H9 (cell line): ENCODE data around the gene PGBD5. TPM values are rescaled to one million over a fixed set of nuclear protein-coding genes. Genes with fewer than 3 reads are reported as not detected.

Experiments used
- DNase-seq: peaks from one replicate; pipeline ENCODE4 v3.0.0-alpha.2; 2017
- H2AFZ ChIP-seq: one replicate; pipeline ENCODE4 v1.6.1; 2013; ENCODE audit warnings: mild to moderate bottlenecking, low read length, control low read depth, moderate library complexity
- H2AK5ac ChIP-seq: 2 replicates; pipeline ENCODE4 v1.6.1; 2013; ENCODE audit warnings: low read length, control low read depth, mixed read lengths; ENCODE audit not compliant: insufficient read length
- H2BK120ac ChIP-seq: one replicate; pipeline ENCODE4 v1.6.1; 2013; ENCODE audit warnings: low read depth, mild to moderate bottlenecking, low read length, control low read depth, inconsistent platforms; ENCODE audit not compliant: poor library complexity, severe bottlenecking
- H2BK12ac ChIP-seq: 2 replicates; pipeline ENCODE4 v1.6.1; 2013; ENCODE audit warnings: low read length, control low read depth, mixed read lengths, low read depth; ENCODE audit not compliant: insufficient read length
- H2BK15ac ChIP-seq: 2 replicates; pipeline ENCODE4 v1.6.1; 2013; ENCODE audit warnings: low read depth, low read length, control low read depth
- H2BK20ac ChIP-seq: one replicate; pipeline ENCODE4 v1.6.1; 2013; ENCODE audit warnings: low read depth, mild to moderate bottlenecking, low read length, control low read depth, inconsistent platforms; ENCODE audit not compliant: poor library complexity, severe bottlenecking
- H2BK5ac ChIP-seq: 2 replicates; pipeline ENCODE4 v1.6.1; 2013; ENCODE audit warnings: low read length, control low read depth, mixed read lengths; ENCODE audit not compliant: insufficient read length
- H3K14ac ChIP-seq: 2 replicates; pipeline ENCODE4 v1.6.1; 2013; ENCODE audit warnings: low read length, control low read depth; ENCODE audit not compliant: insufficient read depth
- H3K18ac ChIP-seq: 2 replicates; pipeline ENCODE4 v1.6.1; 2013; ENCODE audit warnings: low read depth, mild to moderate bottlenecking, mixed read lengths, low read length, control low read depth; ENCODE audit not compliant: insufficient read length
- H3K23ac ChIP-seq: 2 replicates; pipeline ENCODE4 v1.6.1; 2013; ENCODE audit warnings: low read length, control low read depth, mixed read lengths, low read depth; ENCODE audit not compliant: insufficient read length
- H3K23me2 ChIP-seq: 2 replicates; pipeline ENCODE4 v1.6.1; 2013; ENCODE audit warnings: low read depth, mild to moderate bottlenecking, mixed read lengths, low read length, control low read depth; ENCODE audit not compliant: insufficient read length, poor library complexity, severe bottlenecking
- H3K27ac ChIP-seq: 2 replicates; pipeline ENCODE4 v1.5.1; 2013; ENCODE audit warnings: low read length, control low read depth, mixed read lengths, low read depth; ENCODE audit not compliant: insufficient read length
- H3K27me3 ChIP-seq: 2 replicates; pipeline ENCODE4 v1.6.1; 2013; ENCODE audit warnings: low read length, control low read depth, inconsistent platforms; ENCODE audit not compliant: insufficient read depth
- H3K4ac ChIP-seq: 2 replicates; pipeline ENCODE4 v1.6.1; 2013; ENCODE audit warnings: low read depth, mild to moderate bottlenecking, control low read depth, inconsistent platforms, low read length, moderate library complexity
- H3K4me1 ChIP-seq: 2 replicates; pipeline ENCODE4 v1.6.1; 2013; ENCODE audit warnings: low read length, control low read depth, inconsistent platforms; ENCODE audit not compliant: insufficient read depth
- H3K4me2 ChIP-seq: 2 replicates; pipeline ENCODE4 v1.6.1; 2013; ENCODE audit warnings: low read length, control low read depth, mixed read lengths; ENCODE audit not compliant: insufficient read length, insufficient read depth
- H3K56ac ChIP-seq: 2 replicates; pipeline ENCODE4 v1.6.1; 2013; ENCODE audit warnings: low read depth, mild to moderate bottlenecking, mixed read lengths, low read length, control low read depth; ENCODE audit not compliant: insufficient read length
- H3K79me1 ChIP-seq: 2 replicates; pipeline ENCODE4 v1.6.1; 2013; ENCODE audit warnings: low read depth, mild to moderate bottlenecking, moderate library complexity, low read length, control low read depth, inconsistent platforms; ENCODE audit not compliant: insufficient read depth, poor library complexity, severe bottlenecking
- H3K79me2 ChIP-seq: 2 replicates; pipeline ENCODE4 v1.6.1; 2013; ENCODE audit warnings: low read length, control low read depth, inconsistent platforms; ENCODE audit not compliant: insufficient read depth
- H3K9ac ChIP-seq: 2 replicates; pipeline ENCODE4 v1.6.1; 2013; ENCODE audit warnings: low read length, control low read depth, mixed read lengths; ENCODE audit not compliant: insufficient read length; ENCODE audit errors: extremely low read depth
- H3K9me3 ChIP-seq: one replicate; pipeline ENCODE4 v1.6.1; 2013; ENCODE audit warnings: low read depth, low read length, inconsistent platforms; ENCODE audit not compliant: control insufficient read depth
- H3T11ph ChIP-seq: one replicate; pipeline ENCODE4 v1.6.1; 2013; ENCODE audit warnings: mild to moderate bottlenecking, low read length, control low read depth, inconsistent platforms
- H4K20me1 ChIP-seq: one replicate; pipeline ENCODE4 v1.6.1; 2013; ENCODE audit not compliant: control insufficient read depth, insufficient read length, insufficient read depth
- H4K5ac ChIP-seq: 2 replicates; pipeline ENCODE4 v1.6.1; 2013; ENCODE audit warnings: low read depth, mild to moderate bottlenecking, mixed read lengths, low read length, control low read depth; ENCODE audit not compliant: insufficient read length
- H4K8ac ChIP-seq: replicated peaks from 2 replicates; pipeline ENCODE4 v1.6.1; 2013; ENCODE audit warnings: low read length, control low read depth, mixed read lengths, low read depth; ENCODE audit not compliant: insufficient read length
- H4K91ac ChIP-seq: 2 replicates; pipeline ENCODE4 v1.6.1; 2013; ENCODE audit warnings: low read depth, mild to moderate bottlenecking, moderate library complexity, mixed read lengths, low read length, control low read depth; ENCODE audit not compliant: insufficient read length
- H3K27ac Mint-ChIP-seq, 3 experiments: 2 replicates in 2 of 3; 3 replicates in 1 of 3; pipeline ENCODE4 v1.8.0; 2020 to 2021; ENCODE audit warnings: mixed read lengths in 3 of 3, mild to moderate bottlenecking in 1 of 3, moderate library complexity in 1 of 3
- H3K27me3 Mint-ChIP-seq: 2 replicates; pipeline ENCODE4 v1.8.0; 2021; ENCODE audit warnings: low read depth, mild to moderate bottlenecking, moderate library complexity, mixed read lengths
- H3K36me3 Mint-ChIP-seq, 3 experiments: 2 replicates in 2 of 3; 3 replicates in 1 of 3; pipeline ENCODE4 v1.8.0; 2020 to 2021; ENCODE audit warnings: low read depth in 3 of 3, mixed read lengths in 3 of 3; ENCODE audit not compliant: insufficient read depth in 1 of 3
- H3K4me1 Mint-ChIP-seq, 2 experiments: 2 replicates each; pipeline ENCODE4 v1.8.0; 2020; ENCODE audit warnings: mixed read lengths in 2 of 2
- H3K4me3 Mint-ChIP-seq, 2 experiments: 2 replicates in 1 of 2; 3 replicates in 1 of 2; pipeline ENCODE4 v1.8.0; 2020 to 2021; ENCODE audit warnings: mild to moderate bottlenecking in 2 of 2, mixed read lengths in 2 of 2, moderate library complexity in 1 of 2
- H3K9me3 Mint-ChIP-seq, 2 experiments: 2 replicates in 1 of 2; 3 replicates in 1 of 2; pipeline ENCODE4 v1.8.0; 2020; ENCODE audit warnings: mild to moderate bottlenecking in 2 of 2, mixed read lengths in 2 of 2, moderate library complexity in 1 of 2
- CTCF ChIP-seq: fragments of 200-600 bp; sonication (generic); conservative IDR thresholded peaks from 3 replicates; pipeline ENCODE4 v1.8.0; 2021; ENCODE audit warnings: antibody characterized with exemption, mild to moderate bottlenecking
- total RNA-seq: library from RNA; stranded (reverse); gene quantifications from 2 replicates; pipeline ENCODE4 v1.2.1, GENCODE V29; 2021

The PGBD5 gene
- total RNA-seq, 1 experiment from 2014 or later: 19.1 TPM

- Histone ChIP-seq H3K79me1 (no peaks in the 10 kb centered on the region), H3K18ac (no peak overlapping the region), H4K5ac (no peak overlapping the region), H4K20me1 (no peaks in the 10 kb centered on the region), H3K4ac (no peak overlapping the region), H4K91ac (no peak overlapping the region), H3K4me2 (no peak overlapping the region), H2BK120ac (no peak overlapping the region), H3K14ac (no peak overlapping the region), H3T11ph (no peak overlapping the region), H2AK5ac (no peak overlapping the region), H2AFZ (no peak overlapping the region), H4K8ac (no peak overlapping the region), H2BK20ac (no peak overlapping the region), H2BK5ac (no peak overlapping the region), H3K23ac (no peak overlapping the region), H3K4me1 (no peaks in the 10 kb centered on the region), H3K27ac (no peak overlapping the region), H2BK15ac (no peak overlapping the region), H3K27me3 (no peaks in the 10 kb centered on the region), H3K79me2 (no peaks in the 10 kb centered on the region), H2BK12ac (no peak overlapping the region), H3K9me3 (no peaks in the 10 kb centered on the region), H3K9ac (no peak overlapping the region), H3K23me2 (no peaks in the 10 kb centered on the region), H3K56ac (no peak overlapping the region)
- Mint-ChIP-seq H3K9me3 (peaks cover 30 to 34% of the 10 kb centered on the region in 2 experiments), H3K27ac (no peak overlapping the region), H3K36me3 (peaks cover 7 to 23% (median 15%) of the 10 kb centered on the region in 3 experiments; a peak in 6 of 7 replicates), H3K4me1 (no peaks in the 10 kb centered on the region), H3K4me3 (0 out of 5 replicates have a peak overlapping the region, but pooled peaks of 1 of the 2 experiments have one; percentile 6), H3K27me3 (peaks cover 7% of the 10 kb centered on the region)
- no peak for DNase-seq
- no peak for TF ChIP-seq CTCF
Observed at GRCh38 chr1:230469271-230469670, 43.1 kb upstream of the PGBD5 start.
